HepG2 (cell line): ENCODE data around the gene RAET1E. TPM values are rescaled to one million over a fixed set of nuclear protein-coding genes. Genes with fewer than 3 reads are reported as not detected.
"Not testable (repeated sequence)": the region's sequence is repeated elsewhere in the genome, so short reads cannot be mapped to it uniquely, and the experiment has no call there.

Source experiments
- ATAC-seq: fragments of 200-7000 bp; cut with Tn5 transposase; 3 replicates; pipeline ENCODE4 v1.9.1; 2020; ENCODE audit warnings: mild to moderate bottlenecking, moderate library complexity
- BruUV-seq: library from RNA; stranded (reverse); fragments of 400-500 nt; replicated peaks from 2 replicates; lab custom pipeline; 2021; lab: Mats Ljungman, UMichigan
- CTCF ChIA-PET: fragments of 300-600 bp; formaldehyde crosslinking; extraction: SDS; loops from one replicate; lab custom pipeline; 2021; ENCODE audit warnings: low total read pairs, inconsistent platforms, low intra/inter-chr PET ratio; lab: Yijun Ruan, JAX
- POLR2A ChIA-PET: fragments of 350-600 bp; sonication (Branson Sonifier 250); formaldehyde crosslinking; loops from one replicate; lab custom pipeline; 2020; ENCODE audit warnings: antibody characterized with exemption, inconsistent platforms; lab: Yijun Ruan, JAX
- DNase-seq: peaks from one replicate; pipeline ENCODE4 v3.0.0-alpha.2; 2015; ENCODE audit warnings: low spot score
- FAIRE-seq: peaks from 3 replicates; lab custom pipeline; 2011; peaks lifted over from hg19 to GRCh38; lab: Jason Lieb, UNC
- H2AFZ ChIP-seq: one replicate; pipeline ENCODE4 v1.6.1; 2011; ENCODE audit warnings: low read length, inconsistent platforms
- H3K27ac ChIP-seq: fragments of 300-600 bp; 3 replicates; pipeline ENCODE4 v1.8.0; 2011; ENCODE audit warnings: mixed run types, mild to moderate bottlenecking, mixed read lengths, low read length, inconsistent platforms; ENCODE audit not compliant: insufficient read depth; ENCODE audit errors: extremely low read length
- H3K27me3 ChIP-seq, 2 experiments: fragments of 200-600 bp in 1 of 2; 2 replicates in 1 of 2; 3 replicates in 1 of 2; pipeline versions ENCODE4 v1.6.0 to v1.8.0; 2011; ENCODE audit warnings: low read length in 2 of 2, mild to moderate bottlenecking in 2 of 2, moderate library complexity in 2 of 2, inconsistent platforms in 1 of 2; ENCODE audit not compliant: insufficient read depth in 2 of 2, control insufficient read depth in 1 of 2
- H3K36me3 ChIP-seq, 2 experiments: fragments of 200-600 bp in 1 of 2; replicated peaks in 1 of 2; 2 replicates in 1 of 2; 3 replicates in 1 of 2; pipeline versions ENCODE4 v1.5.1 to v1.8.0; 2011; ENCODE audit warnings: low read length in 2 of 2, inconsistent platforms in 1 of 2; ENCODE audit not compliant: insufficient read depth in 2 of 2, control insufficient read depth in 1 of 2
- H3K4me1 ChIP-seq: 2 replicates; pipeline ENCODE4 v1.5.1; 2012; ENCODE audit warnings: low read length, inconsistent platforms; ENCODE audit not compliant: insufficient read depth
- H3K4me2 ChIP-seq: 2 replicates; pipeline ENCODE4 v1.6.0; 2011; ENCODE audit warnings: low read depth, low read length, inconsistent platforms
- H3K4me3 ChIP-seq, 3 experiments: fragments of 200-600 bp in 1 of 3; sonication (generic), shearing (Covaris generic) in 1 of 3; replicated peaks in 1 of 3; 2 replicates each; pipeline ENCODE4 v1.5.1; 2011 to 2016; ENCODE audit warnings: low read length in 3 of 3, inconsistent platforms in 2 of 3, low read depth in 2 of 3, mild to moderate bottlenecking in 2 of 3, control low read depth in 1 of 3, mixed read lengths in 1 of 3; ENCODE audit not compliant: insufficient read depth in 1 of 3
- H3K79me2 ChIP-seq: one replicate; pipeline ENCODE4 v1.6.1; 2011; ENCODE audit warnings: low read length, inconsistent platforms; ENCODE audit not compliant: insufficient read depth
- H3K9ac ChIP-seq: 2 replicates; pipeline ENCODE4 v1.6.0; 2011; ENCODE audit warnings: mild to moderate bottlenecking, low read depth, low read length, inconsistent platforms; ENCODE audit not compliant: insufficient read depth
- H3K9me3 ChIP-seq: 2 replicates; pipeline ENCODE4 v1.5.1; 2012; ENCODE audit warnings: mild to moderate bottlenecking, low read length
- H4K20me1 ChIP-seq: 2 replicates; pipeline ENCODE4 v1.6.0; 2011; ENCODE audit warnings: inconsistent platforms, mild to moderate bottlenecking, low read length, moderate library complexity; ENCODE audit not compliant: insufficient read depth
- ATF7 ChIP-seq, 2 experiments: fragments of 450-650 bp in 1 of 2; sonication (generic) in 1 of 2; formaldehyde crosslinking in 1 of 2; IDR thresholded peaks; 2 replicates each; pipeline versions ENCODE4 v1.4.0 to v1.6.1; 2016 to 2020; ENCODE audit warnings: antibody characterized with exemption in 1 of 2, mild to moderate bottlenecking in 1 of 2, missing genetic modification reagents in 1 of 2
- DNMT3B ChIP-seq: conservative IDR thresholded peaks from 2 replicates; pipeline ENCODE4 v1.6.1; 2016; ENCODE audit warnings: missing biosample characterization, control low read depth
- KLF16 ChIP-seq, 2 experiments: sonication (generic) in 1 of 2; formaldehyde crosslinking in 1 of 2; IDR thresholded peaks; 2 replicates each; pipeline versions ENCODE4 v1.6.1 to v1.8.0; 2016 to 2023; ENCODE audit warnings: missing genetic modification reagents in 2 of 2, missing compliant biosample characterization in 1 of 2
- KMT2A ChIP-seq: sonication (generic); formaldehyde crosslinking; IDR thresholded peaks from 2 replicates; pipeline ENCODE4 v1.4.0; 2020; ENCODE audit warnings: missing genetic modification reagents
- MXI1 ChIP-seq: IDR thresholded peaks from 3 replicates; pipeline ENCODE4 v1.6.1; 2012; ENCODE audit warnings: low read depth, low read length, inconsistent platforms, borderline replicate concordance
- SP4 ChIP-seq: sonication (generic); formaldehyde crosslinking; IDR thresholded peaks from 2 replicates; pipeline ENCODE4 v1.8.1; 2023; ENCODE audit warnings: mild to moderate bottlenecking, missing genetic modification reagents
- ZNF138 ChIP-seq: sonication (generic); formaldehyde crosslinking; IDR thresholded peaks from 2 replicates; pipeline ENCODE4 v1.5.0; 2020; ENCODE audit warnings: mild to moderate bottlenecking, low read depth, missing genetic modification reagents
- ZNF839 ChIP-seq: sonication (generic); formaldehyde crosslinking; IDR thresholded peaks from 2 replicates; pipeline ENCODE4 v1.4.0; 2020; ENCODE audit warnings: missing genetic modification reagents, mild to moderate bottlenecking, borderline replicate concordance
- WGBS: methylation state at CpG from one replicate; pipeline ENCODE4 v1.1.6; 2017; ENCODE audit warnings: low lambda C conversion rate; 5-methylcytosine and 5-hydroxymethylcytosine counted together
- in situ Hi-C: cut with HindIII; loops from 2 replicates; pipeline ENCODE4 v1.10.0; 2017; ENCODE audit warnings: low pct_unique_long_range_greater_than_20kb; ENCODE audit not compliant: extremely low pct_ligation_motif_present
- intact Hi-C: fragments of 100-400 bp; cut with micrococcal nuclease; formaldehyde crosslinking; loops from one replicate; pipeline ENCODE4 v1.10.0; 2022; ENCODE audit not compliant: unreplicated experiment
- polyA plus RNA-seq, 8 experiments: library from polyadenylated mRNA; depleted of rRNA in 3 of 8; stranded (reverse) in 7 of 8; unstranded in 1 of 8; fragments of >200 nt; fragmentation: Illumina TruSeq in 4 of 8; extraction: Trizol in 4 of 8; gene quantifications; 2 replicates each; pipeline versions ENCODE4 v1.2.1 to v1.2.3, GENCODE V29; 2011 to 2016; ENCODE audit warnings: low read depth in 4 of 8, missing spikeins in 1 of 8, mixed read lengths in 1 of 8; ENCODE audit not compliant: insufficient read depth in 1 of 8
- total RNA-seq, 5 experiments: library from RNA; depleted of rRNA; stranded (reverse); fragments of >200 nt; fragmentation: Illumina TruSeq; extraction: Trizol; gene quantifications; 2 replicates each; pipeline ENCODE4 v1.2.3, GENCODE V29; 2016; ENCODE audit warnings: low read depth in 1 of 5
- TF ChIP-seq, protein P1 (sequence below): sonication (generic); formaldehyde crosslinking; IDR thresholded peaks from 2 replicates; pipeline ENCODE4 v1.9.0; 2021; ENCODE audit warnings: missing genetic modification reagents, borderline replicate concordance
- TF ChIP-seq, protein P2 (sequence below): sonication (generic); formaldehyde crosslinking; conservative IDR thresholded peaks from 2 replicates; pipeline ENCODE4 v1.5.0; 2020; ENCODE audit warnings: missing genetic modification reagents
- TF ChIP-seq, protein P3 (sequence below): sonication (generic); formaldehyde crosslinking; IDR thresholded peaks from 2 replicates; pipeline ENCODE4 v1.4.0; 2020; ENCODE audit warnings: mild to moderate bottlenecking, missing genetic modification reagents
- TF ChIP-seq, protein P4 (sequence below): sonication (generic); formaldehyde crosslinking; IDR thresholded peaks from 2 replicates; pipeline ENCODE4 v1.5.0; 2020; ENCODE audit warnings: missing genetic modification reagents

RAET1E gene
- total and polyA plus RNA-seq, 2 of the 13 experiments (the other 11 are each of a cell fraction or from before 2014, with no cell fraction given) = not detected

DNA sequence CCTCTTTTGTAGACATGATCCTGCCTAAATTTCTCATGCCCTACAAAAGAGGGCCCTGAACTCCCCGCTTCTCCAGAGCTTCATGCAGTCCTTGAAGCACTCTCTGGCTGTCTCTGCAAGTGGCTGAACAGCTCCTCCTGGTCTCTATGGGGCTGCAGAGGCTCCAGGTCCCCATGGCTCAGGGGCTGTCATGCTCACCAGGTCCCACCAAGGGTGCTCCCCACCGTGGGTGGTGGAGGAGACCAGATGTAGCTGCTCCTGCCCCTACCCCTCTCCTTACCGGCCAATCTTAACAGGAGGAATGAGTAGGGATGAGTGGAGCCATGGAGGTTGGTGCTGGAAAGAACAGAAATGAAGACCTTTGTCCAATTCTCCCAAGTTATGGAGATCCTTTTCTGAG lies 14.8 kb upstream of the RAET1E start:
- H3K79me2 ChIP-seq, H4K20me1 ChIP-seq, H3K4me3 ChIP-seq, H3K4me2 ChIP-seq, BruUV-seq, intact Hi-C loops, H3K27ac ChIP-seq, H3K4me1 ChIP-seq, CTCF ChIA-PET, H2AFZ ChIP-seq, in situ Hi-C loops, H3K9ac ChIP-seq, DNase-seq, POLR2A ChIA-PET, FAIRE-seq, H3K36me3 ChIP-seq, ATAC-seq: not testable (repeated sequence)
- peaks cover 12% of the 10 kb centered on the region for H3K9me3 ChIP-seq
- 0% methylated on average over 3 of the region's 3 CpGs for WGBS
- H3K27me3 ChIP-seq = peaks cover 3 to 28% of the 10 kb centered on the region in 2 experiments; a peak in 4 of 5 replicates

DNA sequence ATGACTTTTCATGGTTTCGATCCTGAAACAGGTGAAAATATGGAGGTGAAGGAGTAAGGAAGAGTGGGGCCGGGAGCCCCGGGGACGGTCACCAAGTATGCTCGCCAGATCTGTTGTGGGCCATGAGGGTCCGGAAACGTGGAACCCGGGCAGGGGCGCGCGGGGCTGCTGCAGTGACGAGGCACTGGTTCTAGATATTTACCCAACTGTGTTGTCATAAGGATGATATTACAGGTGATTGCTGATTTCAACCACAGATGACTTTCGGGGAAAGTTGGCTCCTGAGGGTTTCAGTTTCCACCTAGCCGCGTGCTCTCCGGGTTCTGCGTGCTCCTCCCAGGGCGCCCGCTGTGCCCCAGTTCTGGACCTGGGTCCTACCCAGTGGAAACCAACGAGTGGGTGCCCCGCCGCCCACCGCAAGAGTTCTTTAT lies 12.8 kb upstream of the RAET1E start:
- no peak overlapping the region for H3K4me3 ChIP-seq
- ATAC-seq (no peak), FAIRE-seq (no peak), DNase-seq (no peak)
- WGBS = 62% methylated on average over 23 of the region's 23 CpGs
- in situ Hi-C loops = no loop called here
- peaks cover 12% of the 10 kb centered on the region for H3K9me3 ChIP-seq
- no peaks in the 10 kb centered on the region for H3K4me1 ChIP-seq
- intact Hi-C loops = no loop called here
- H3K36me3 ChIP-seq = no peaks in the 10 kb centered on the region
- no peaks in the 10 kb centered on the region for H4K20me1 ChIP-seq
- no peak overlapping the region for H3K27ac ChIP-seq
- no TSS peak for BruUV-seq
- ChIA-PET POLR2A (no interaction called here), CTCF (no interaction called here)
- H3K4me2 ChIP-seq = no peak overlapping the region
- H3K79me2 ChIP-seq = no peaks in the 10 kb centered on the region
- no peak overlapping the region for H3K9ac ChIP-seq
- H3K27me3 ChIP-seq = peaks cover 5 to 27% of the 10 kb centered on the region in 2 experiments; a peak in 2 of 5 replicates
- no peak overlapping the region for H2AFZ ChIP-seq
- TF ChIP-seq, protein P1, sequence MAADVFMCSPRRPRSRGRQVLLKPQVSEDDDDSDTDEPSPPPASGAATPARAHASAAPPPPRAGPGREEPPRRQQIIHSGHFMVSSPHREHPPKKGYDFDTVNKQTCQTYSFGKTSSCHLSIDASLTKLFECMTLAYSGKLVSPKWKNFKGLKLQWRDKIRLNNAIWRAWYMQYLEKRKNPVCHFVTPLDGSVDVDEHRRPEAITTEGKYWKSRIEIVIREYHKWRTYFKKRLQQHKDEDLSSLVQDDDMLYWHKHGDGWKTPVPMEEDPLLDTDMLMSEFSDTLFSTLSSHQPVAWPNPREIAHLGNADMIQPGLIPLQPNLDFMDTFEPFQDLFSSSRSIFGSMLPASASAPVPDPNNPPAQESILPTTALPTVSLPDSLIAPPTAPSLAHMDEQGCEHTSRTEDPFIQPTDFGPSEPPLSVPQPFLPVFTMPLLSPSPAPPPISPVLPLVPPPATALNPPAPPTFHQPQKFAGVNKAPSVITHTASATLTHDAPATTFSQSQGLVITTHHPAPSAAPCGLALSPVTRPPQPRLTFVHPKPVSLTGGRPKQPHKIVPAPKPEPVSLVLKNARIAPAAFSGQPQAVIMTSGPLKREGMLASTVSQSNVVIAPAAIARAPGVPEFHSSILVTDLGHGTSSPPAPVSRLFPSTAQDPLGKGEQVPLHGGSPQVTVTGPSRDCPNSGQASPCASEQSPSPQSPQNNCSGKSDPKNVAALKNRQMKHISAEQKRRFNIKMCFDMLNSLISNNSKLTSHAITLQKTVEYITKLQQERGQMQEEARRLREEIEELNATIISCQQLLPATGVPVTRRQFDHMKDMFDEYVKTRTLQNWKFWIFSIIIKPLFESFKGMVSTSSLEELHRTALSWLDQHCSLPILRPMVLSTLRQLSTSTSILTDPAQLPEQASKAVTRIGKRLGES = no peak
- no peak for TF ChIP-seq KMT2A (CRISPR knock-in tag)
- no peak for TF ChIP-seq ATF7 (IDR thresholded peaks at IDR 0.05)
- no peak for TF ChIP-seq ATF7 (CRISPR knock-in tag; IDR thresholded peaks at IDR 0.05)
- no peak for TF ChIP-seq ZNF839 (CRISPR knock-in tag)
- TF ChIP-seq SP4 (CRISPR knock-in tag) = no peak
- TF ChIP-seq, protein P2, sequence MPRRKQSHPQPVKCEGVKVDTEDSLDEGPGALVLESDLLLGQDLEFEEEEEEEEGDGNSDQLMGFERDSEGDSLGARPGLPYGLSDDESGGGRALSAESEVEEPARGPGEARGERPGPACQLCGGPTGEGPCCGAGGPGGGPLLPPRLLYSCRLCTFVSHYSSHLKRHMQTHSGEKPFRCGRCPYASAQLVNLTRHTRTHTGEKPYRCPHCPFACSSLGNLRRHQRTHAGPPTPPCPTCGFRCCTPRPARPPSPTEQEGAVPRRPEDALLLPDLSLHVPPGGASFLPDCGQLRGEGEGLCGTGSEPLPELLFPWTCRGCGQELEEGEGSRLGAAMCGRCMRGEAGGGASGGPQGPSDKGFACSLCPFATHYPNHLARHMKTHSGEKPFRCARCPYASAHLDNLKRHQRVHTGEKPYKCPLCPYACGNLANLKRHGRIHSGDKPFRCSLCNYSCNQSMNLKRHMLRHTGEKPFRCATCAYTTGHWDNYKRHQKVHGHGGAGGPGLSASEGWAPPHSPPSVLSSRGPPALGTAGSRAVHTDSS (CRISPR knock-in tag) = no peak
- TF ChIP-seq ZNF138 = no peak
- TF ChIP-seq, protein P3, sequence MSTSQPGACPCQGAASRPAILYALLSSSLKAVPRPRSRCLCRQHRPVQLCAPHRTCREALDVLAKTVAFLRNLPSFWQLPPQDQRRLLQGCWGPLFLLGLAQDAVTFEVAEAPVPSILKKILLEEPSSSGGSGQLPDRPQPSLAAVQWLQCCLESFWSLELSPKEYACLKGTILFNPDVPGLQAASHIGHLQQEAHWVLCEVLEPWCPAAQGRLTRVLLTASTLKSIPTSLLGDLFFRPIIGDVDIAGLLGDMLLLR (CRISPR knock-in tag) = no peak
- TF ChIP-seq DNMT3B (CRISPR knock-in tag) = no peak
- TF ChIP-seq, protein P4, sequence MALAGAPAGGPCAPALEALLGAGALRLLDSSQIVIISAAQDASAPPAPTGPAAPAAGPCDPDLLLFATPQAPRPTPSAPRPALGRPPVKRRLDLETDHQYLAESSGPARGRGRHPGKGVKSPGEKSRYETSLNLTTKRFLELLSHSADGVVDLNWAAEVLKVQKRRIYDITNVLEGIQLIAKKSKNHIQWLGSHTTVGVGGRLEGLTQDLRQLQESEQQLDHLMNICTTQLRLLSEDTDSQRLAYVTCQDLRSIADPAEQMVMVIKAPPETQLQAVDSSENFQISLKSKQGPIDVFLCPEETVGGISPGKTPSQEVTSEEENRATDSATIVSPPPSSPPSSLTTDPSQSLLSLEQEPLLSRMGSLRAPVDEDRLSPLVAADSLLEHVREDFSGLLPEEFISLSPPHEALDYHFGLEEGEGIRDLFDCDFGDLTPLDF = no peak
- TF ChIP-seq KLF16 (CRISPR knock-in tag; IDR thresholded peaks at IDR 0.05) = no peak
- no peak for TF ChIP-seq MXI1
